ENCODE measurements around the gene GRIP1. TPM values are rescaled to one million over a fixed set of nuclear protein-coding genes. Genes with fewer than 3 reads are reported as not detected.

The GRIP1 gene
- total and polyA plus RNA-seq, 2 donors (not counting 3 experiments of a cell fraction or from before 2014, with no cell fraction given) = 0.04 to 0.69 TPM

GRCh38 chr12:66694666-66695613 is 16.1 kb upstream of the GRIP1 start:
- Histone ChIP-seq H3K9me3 (replicated peaks; ENCODE audit: control insufficient read depth, insufficient read depth, low read length) (no peaks in the 10 kb centered on the region), H4K20me1 (replicated peaks; ENCODE audit: control insufficient read depth, extremely low read depth, insufficient read depth, low read length) (no peaks in the 10 kb centered on the region), H3K27me3 (ENCODE audit: control insufficient read depth in 2 of 2, insufficient read depth in 2 of 2, low read length in 2 of 2) (peaks cover 0 to 14% of the 10 kb centered on the region in 2 experiments), H2AFZ (ENCODE audit: low read depth, low read length) (no peak overlapping the region), H3K27ac (ENCODE audit: insufficient read depth, low read depth, low read length) (no peak overlapping the region), H3K9me1 (replicated peaks; ENCODE audit: control insufficient read depth, extremely low read depth, insufficient read depth, low read length) (no peaks in the 10 kb centered on the region), H3K4me2 (ENCODE audit: insufficient read depth, low read length) (no peak overlapping the region), H3K4me1 (ENCODE audit: control insufficient read depth, extremely low read depth, insufficient read depth, low read length) (no peaks in the 10 kb centered on the region), H3K36me3 (ENCODE audit: control insufficient read depth in 2 of 2, extremely low read depth in 1 of 2, insufficient read depth in 2 of 2, low read length in 2 of 2) (no peaks in the 10 kb centered on the region), H3K4me3 (replicated peaks in 1 of 3; ENCODE audit: insufficient read depth in 1 of 3, low read depth in 1 of 3, low read length in 3 of 3) (no peak overlapping the region), H3K79me2 (ENCODE audit: control insufficient read depth, insufficient read depth, low read length) (no peaks in the 10 kb centered on the region), H3K9ac (replicated peaks; ENCODE audit: extremely low read depth, insufficient read depth, low read length) (no peak overlapping the region)
- POLR2A ChIA-PET = no interaction called here
- dilution Hi-C loops (cut with MboI; ENCODE audit: extremely low pct_ligation_motif_present, low sequenced_read_pairs) (no loop called here), intact Hi-C loops (cut with micrococcal nuclease) (loop anchor here (1.0 to 5.0 kb wide), 5 partner anchors 268 to 550 kb away; no protein-coding TSS in a partner anchor)
- no peak for TF ChIP-seq GATA2 (IDR thresholded peaks at IDR 0.05; ENCODE audit: insufficient read depth, insufficient read length, low read depth, low read length)
- TF ChIP-seq MAX (IDR thresholded peaks at IDR 0.05; ENCODE audit: insufficient read depth, insufficient read length) = no peak
- TF ChIP-seq MYC (IDR thresholded peaks at IDR 0.05; ENCODE audit: low read depth, low read length) = no peak
- TF ChIP-seq CTCF (IDR thresholded peaks at IDR 0.05; ENCODE audit: extremely low read depth in 1 of 2, insufficient read depth in 1 of 2, low read depth in 1 of 2, low read length in 2 of 2) = no peak
- TF ChIP-seq POLR2AphosphoS5 (IDR thresholded peaks at IDR 0.05; ENCODE audit: insufficient read depth, low read depth, low read length) = no peak
- no peak for TF ChIP-seq JUN (IDR thresholded peaks at IDR 0.05; ENCODE audit: borderline replicate concordance, insufficient read depth, insufficient read length, low read depth)
- FAIRE-seq = no peak
- DNase-seq (ENCODE audit: low read depth, low spot score) = no peak
- no TSS peak for BruUV-seq (replicated peaks)
- CTCF ChIA-PET = interaction anchor here (0.6 to 7.2 kb wide), 26 partner anchors 10 to 1805 kb away, joined by 3 to 64 read pairs (median 4); partner anchors contain the start of genes HELB and TMBIM4

Data from endothelial cell of umbilical vein (primary cell).